PC-3 (cell line): ENCODE measurements around the gene PPARD. TPM values are rescaled to one million over a fixed set of nuclear protein-coding genes. Genes with fewer than 3 reads are reported as not detected.
"Not testable (repeated sequence)": the region's sequence is repeated elsewhere in the genome, so short reads cannot be mapped to it uniquely, and the experiment has no call there.

Experiments
- ATAC-seq: fragments of 200-7000 bp; cut with Tn5 transposase; 2 replicates; pipeline ENCODE4 v1.9.1; 2020; ENCODE audit warnings: mild to moderate bottlenecking, moderate library complexity
- BruUV-seq: library from RNA; stranded (reverse); fragments of 400-500 nt; replicated peaks from 2 replicates; lab custom pipeline; 2021; lab: Mats Ljungman, UMichigan
- CTCF ChIA-PET: fragments of 300-600 bp; sonication (Branson Sonifier 250); formaldehyde crosslinking; loops from one replicate; lab custom pipeline; 2022; ENCODE audit warnings: antibody characterized with exemption; lab: Charles Lee
- POLR2A ChIA-PET: fragments of 300-600 bp; sonication (Branson Sonifier 250); formaldehyde crosslinking; loops from one replicate; lab custom pipeline; 2022; ENCODE audit warnings: antibody characterized with exemption; ENCODE audit not compliant: unreplicated experiment; lab: Charles Lee
- DNase-seq: peaks from one replicate; pipeline ENCODE4 v3.0.0-alpha.2; 2015
- H2AFZ ChIP-seq: fragments of 300-600 bp; sonication (generic); 2 replicates; pipeline ENCODE4 v1.6.0; 2016; ENCODE audit warnings: antibody characterized with exemption, low read length
- H3F3A ChIP-seq: fragments of 300-600 bp; sonication (generic); one replicate; pipeline ENCODE4 v1.6.0; 2017; ENCODE audit warnings: antibody characterized with exemption, low read length, control low read depth, mild to moderate bottlenecking; ENCODE audit not compliant: unreplicated experiment
- H3K27ac ChIP-seq: fragments of 300-600 bp; sonication (generic); 2 replicates; pipeline ENCODE4 v1.5.1; 2016; ENCODE audit warnings: mild to moderate bottlenecking, low read length
- H3K27me3 ChIP-seq: fragments of 300-600 bp; sonication (generic); 2 replicates; pipeline ENCODE4 v1.6.1; 2016; ENCODE audit warnings: low read length, mixed read lengths
- H3K36me3 ChIP-seq: fragments of 300-600 bp; sonication (generic); 2 replicates; pipeline ENCODE4 v1.6.1; 2016; ENCODE audit warnings: low read depth, mixed run types, low read length, mixed read lengths
- H3K4me1 ChIP-seq: fragments of 300-600 bp; sonication (generic); 2 replicates; pipeline ENCODE4 v1.5.1; 2016; ENCODE audit warnings: low read length; ENCODE audit not compliant: insufficient read depth
- H3K4me2 ChIP-seq: fragments of 300-600 bp; sonication (generic); 2 replicates; pipeline ENCODE4 v1.6.0; 2016; ENCODE audit warnings: low read length
- H3K4me3 ChIP-seq: fragments of 300-600 bp; sonication (generic); 2 replicates; pipeline ENCODE4 v1.5.1; 2016; ENCODE audit warnings: mild to moderate bottlenecking, low read length, mixed read lengths
- H3K79me2 ChIP-seq: fragments of 300-600 bp; sonication (generic); 2 replicates; pipeline ENCODE4 v1.6.1; 2017; ENCODE audit warnings: low read length, mixed read lengths
- H3K9ac ChIP-seq: fragments of 300-600 bp; sonication (generic); 2 replicates; pipeline ENCODE4 v1.6.0; 2016; ENCODE audit warnings: mild to moderate bottlenecking, low read length
- H3K9me2 ChIP-seq: fragments of 300-600 bp; sonication (generic); replicated peaks from 2 replicates; pipeline ENCODE4 v1.6.1; 2016; ENCODE audit warnings: mixed run types, low read length, mixed read lengths
- H3K9me3 ChIP-seq: fragments of 300-600 bp; sonication (generic); 2 replicates; pipeline ENCODE4 v1.6.1; 2016; ENCODE audit warnings: low read length, mixed read lengths
- H4K20me1 ChIP-seq: fragments of 300-600 bp; sonication (generic); 2 replicates; pipeline ENCODE4 v1.6.1; 2016; ENCODE audit warnings: low read length, mixed read lengths
- CTCF ChIP-seq: fragments of 300-600 bp; sonication (generic); conservative IDR thresholded peaks from 2 replicates; pipeline ENCODE4 v1.5.1; 2017; ENCODE audit warnings: antibody characterized with exemption, low read depth, mild to moderate bottlenecking, low read length
- EZH2 ChIP-seq: fragments of 300-600 bp; sonication (generic); IDR thresholded peaks from one replicate; pipeline ENCODE4 v1.6.1; 2017; ENCODE audit warnings: antibody characterized with exemption, mild to moderate bottlenecking, low read length; ENCODE audit not compliant: unreplicated experiment
- EZH2phosphoT487 ChIP-seq: fragments of 300-600 bp; sonication (generic); IDR thresholded peaks from 2 replicates; pipeline ENCODE4 v1.6.1; 2018; ENCODE audit warnings: mild to moderate bottlenecking, antibody characterized with exemption, low read length, borderline replicate concordance
- intact Hi-C: fragments of 100-400 bp; cut with micrococcal nuclease; formaldehyde crosslinking; loops from 2 replicates; pipeline ENCODE4 v1.9.0; 2023
- total RNA-seq: library from RNA; depleted of rRNA; stranded (reverse); fragments of >200 nt; gene quantifications from 2 replicates; pipeline ENCODE4 v1.2.3, GENCODE V29; 2014

PPARD gene
- total RNA-seq, 1 experiment from 2014 or later = 24.5 TPM

DNA sequence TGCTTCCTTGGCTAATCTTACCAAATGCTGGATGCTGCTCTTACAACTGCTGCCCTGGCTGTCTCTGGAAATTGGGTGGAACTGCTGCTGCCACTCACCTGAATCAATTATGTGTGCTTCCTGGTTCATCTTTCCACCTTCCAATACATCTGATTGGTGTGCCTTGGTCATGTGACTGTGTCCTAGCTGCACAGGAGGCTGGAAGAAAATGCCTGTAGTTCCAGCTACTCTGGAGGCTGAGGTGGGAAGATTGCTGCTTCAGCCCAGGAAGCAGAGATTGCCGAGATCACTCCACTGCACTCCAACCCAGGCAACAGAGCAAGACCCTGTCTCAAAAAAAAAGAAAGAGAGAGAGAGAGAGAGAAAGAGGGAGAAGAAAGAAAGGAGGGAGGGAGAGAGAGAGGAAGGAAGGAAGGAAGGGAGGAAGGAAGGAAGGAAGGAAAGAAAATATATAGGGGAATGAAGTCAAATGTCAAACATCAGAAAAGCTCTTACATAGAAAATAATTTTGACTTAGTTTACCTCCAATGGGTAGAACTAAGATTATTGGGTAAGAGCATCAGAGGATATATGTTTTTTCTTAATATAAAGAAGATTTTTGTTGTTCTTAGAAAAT, 14.1 kb upstream of the PPARD start:
- H3K27ac ChIP-seq = no peak overlapping the region
- H3K36me3 ChIP-seq = no peaks in the 10 kb centered on the region
- H3K27me3 ChIP-seq = no peaks in the 10 kb centered on the region
- H3K9ac ChIP-seq = no peak overlapping the region
- intact Hi-C loops = no loop called here
- H3K79me2 ChIP-seq = no peaks in the 10 kb centered on the region
- TF ChIP-seq EZH2phosphoT487 (no peak), EZH2 (no peak), CTCF (no peak)
- no peak overlapping the region; the same call in 1 of the 2 replicates for H2AFZ ChIP-seq
- H3K4me1 ChIP-seq = 0 out of 2 replicates have a peak, but pooled peaks cover 4% of the 10 kb centered on the region
- no TSS peak for BruUV-seq
- no peaks in the 10 kb centered on the region for H3F3A ChIP-seq
- H3K4me2 ChIP-seq = no peak overlapping the region
- H3K4me3 ChIP-seq = no peak overlapping the region
- ChIA-PET POLR2A (interaction anchor here (0.6 kb wide), 1 partner anchor 145 kb away, joined by 5 read pairs; no protein-coding TSS in a partner anchor), CTCF (interaction anchor here (1.0 to 1.4 kb wide), 2 partner anchors 10 to 31 kb away, joined by 4 to 7 read pairs; partner anchors contain the start of gene DEF6)
- H3K9me3 ChIP-seq = no peaks in the 10 kb centered on the region
- no peaks in the 10 kb centered on the region for H3K9me2 ChIP-seq
- DNase-seq (peak; percentile 23), ATAC-seq (no peak)
- H4K20me1 ChIP-seq = no peaks in the 10 kb centered on the region

GRCh38 chr6:35328965-35329364, 13.4 kb upstream of the PPARD start:
- BruUV-seq, H2AFZ ChIP-seq, H3K4me3 ChIP-seq, H3K4me1 ChIP-seq, H3K9me2 ChIP-seq, intact Hi-C loops, H3K9ac ChIP-seq, H3K27me3 ChIP-seq, H3K27ac ChIP-seq, ATAC-seq, H3K79me2 ChIP-seq, H3F3A ChIP-seq, CTCF ChIA-PET, H3K36me3 ChIP-seq, H4K20me1 ChIP-seq, H3K9me3 ChIP-seq, DNase-seq, H3K4me2 ChIP-seq: not testable (repeated sequence)
- POLR2A ChIA-PET = interaction anchor here (0.5 kb wide), 1 partner anchor 440 kb away, joined by 3 read pairs; the partner anchor contains the start of gene ANKS1A

GRCh38 chr6:35330541-35331119, 11.7 kb upstream of the PPARD start:
- ATAC-seq (no peak), DNase-seq (no peak)
- H3K9me2 ChIP-seq = no peaks in the 10 kb centered on the region
- no peaks in the 10 kb centered on the region for H3K9me3 ChIP-seq
- 0 out of 2 replicates have a peak, but pooled peaks cover 4% of the 10 kb centered on the region for H3K4me1 ChIP-seq
- TF ChIP-seq EZH2 (no peak), CTCF (no peak), EZH2phosphoT487 (no peak)
- H2AFZ ChIP-seq = no peak overlapping the region
- H3K4me2 ChIP-seq = no peak overlapping the region
- no peaks in the 10 kb centered on the region for H3K27me3 ChIP-seq
- no peaks in the 10 kb centered on the region for H3F3A ChIP-seq
- BruUV-seq = no TSS peak
- no peak overlapping the region for H3K9ac ChIP-seq
- no peaks in the 10 kb centered on the region for H4K20me1 ChIP-seq
- H3K79me2 ChIP-seq = no peaks in the 10 kb centered on the region
- no peaks in the 10 kb centered on the region for H3K36me3 ChIP-seq
- CTCF ChIA-PET = no interaction called here
- intact Hi-C loops = no loop called here
- no peak overlapping the region for H3K4me3 ChIP-seq
- H3K27ac ChIP-seq = no peak overlapping the region
- POLR2A ChIA-PET = no interaction called here
